HCT116 (cell line): ENCODE results near the gene MMEL1. TPM values are rescaled to one million over a fixed set of nuclear protein-coding genes. Genes with fewer than 3 reads are reported as not detected.

Experiments used
- ATAC-seq: fragments of 200-7000 bp; cut with Tn5 transposase; 2 replicates; pipeline ENCODE4 v1.9.1; 2020; ENCODE audit warnings: mild to moderate bottlenecking, moderate library complexity
- BruUV-seq: library from RNA; stranded (reverse); fragments of 400-500 nt; replicated peaks from 2 replicates; lab custom pipeline; 2021; lab: Mats Ljungman, UMichigan
- CTCF ChIA-PET: fragments of 300-600 bp; sonication (Branson Sonifier 250); formaldehyde crosslinking; loops from one replicate; lab custom pipeline; 2021; ENCODE audit warnings: antibody characterized with exemption; lab: Charles Lee
- POLR2A ChIA-PET: fragments of 300-600, 350-600 bp; sonication (Branson Sonifier 250); formaldehyde crosslinking; loops from one replicate; lab custom pipeline; 2021; ENCODE audit warnings: antibody characterized with exemption; lab: Charles Lee
- RAD21 ChIA-PET, 2 experiments: fragments of 300-600 bp; sonication (Branson Sonifier 250); formaldehyde crosslinking; loops; one replicate each; lab custom pipeline; 2023; ENCODE audit warnings: low total read pairs in 2 of 2; ENCODE audit not compliant: uncharacterized antibody in 2 of 2, unreplicated experiment in 2 of 2, low non-redundant PET in 1 of 2; lab: Charles Lee
- DNase-seq: peaks from one replicate; pipeline ENCODE4 v3.0.0-alpha.2; 2010; ENCODE audit warnings: low read depth, low spot score
- H2AFZ ChIP-seq: fragments of 200-600 bp; shearing (Covaris generic), sonication (generic); 2 replicates; pipeline ENCODE4 v1.6.1; 2017; ENCODE audit warnings: low read depth, mixed run types, mixed read lengths, antibody characterized with exemption, low read length; ENCODE audit not compliant: poor library complexity, severe bottlenecking
- H3K27ac ChIP-seq: 2 replicates; pipeline ENCODE4 v1.5.1; 2012; ENCODE audit warnings: low read depth, low read length
- H3K27me3 ChIP-seq: fragments of 200-600 bp; sonication (generic); 2 replicates; pipeline ENCODE4 v1.6.1; 2016; ENCODE audit warnings: mixed run types, low read length, mixed read lengths; ENCODE audit not compliant: insufficient read depth
- H3K36me3 ChIP-seq, 2 experiments: fragments of 200-500 bp in 1 of 2; fragments of 200-600 bp in 1 of 2; sonication (Bioruptor generic) in 1 of 2; sonication (generic) in 1 of 2; 2 replicates each; pipeline versions ENCODE4 v1.5.1 to v1.6.1; 2014 to 2016; ENCODE audit warnings: low read length in 2 of 2, inconsistent platforms in 1 of 2, mixed read lengths in 1 of 2, mixed run types in 1 of 2; ENCODE audit not compliant: insufficient read depth in 2 of 2, control insufficient read depth in 1 of 2
- H3K4me1 ChIP-seq, 2 experiments: fragments of 200-600 bp in 1 of 2; sonication (generic) in 1 of 2; 2 replicates each; pipeline versions ENCODE4 v1.5.1 to v1.6.1; 2012 to 2017; ENCODE audit warnings: low read length in 2 of 2, inconsistent platforms in 1 of 2, mild to moderate bottlenecking in 1 of 2, mixed read lengths in 1 of 2, mixed run types in 1 of 2, moderate library complexity in 1 of 2; ENCODE audit not compliant: insufficient read depth in 2 of 2, control insufficient read depth in 1 of 2
- H3K4me2 ChIP-seq: fragments of 200-600 bp; sonication (generic); 2 replicates; pipeline ENCODE4 v1.6.1; 2017; ENCODE audit warnings: mixed run types, low read length, mixed read lengths
- H3K4me3 ChIP-seq, 2 experiments: fragments of 200-600 bp in 1 of 2; sonication (generic) in 1 of 2; replicated peaks in 1 of 2; 2 replicates each; pipeline ENCODE4 v1.5.1; 2011 to 2016; ENCODE audit warnings: low read length in 2 of 2, control low read depth in 1 of 2, low read depth in 1 of 2, mild to moderate bottlenecking in 1 of 2, mixed read lengths in 1 of 2, mixed run types in 1 of 2
- H3K79me2 ChIP-seq: fragments of 200-600 bp; sonication (generic); 2 replicates; pipeline ENCODE4 v1.6.1; 2017; ENCODE audit warnings: mild to moderate bottlenecking, mixed run types, low read length, moderate library complexity, mixed read lengths; ENCODE audit not compliant: insufficient read depth
- H3K9ac ChIP-seq: fragments of 200-600 bp; sonication (generic); 2 replicates; pipeline ENCODE4 v1.6.1; 2016; ENCODE audit warnings: low read length, mixed read lengths
- H3K9me2 ChIP-seq: fragments of 200-600 bp; sonication (generic), shearing (Covaris generic); 2 replicates; pipeline ENCODE4 v1.6.1; 2017; ENCODE audit warnings: mixed run types, mild to moderate bottlenecking, moderate library complexity; ENCODE audit not compliant: insufficient read depth
- H3K9me3 ChIP-seq, 2 experiments: fragments of 200-500 bp in 1 of 2; fragments of 200-600 bp in 1 of 2; sonication (Bioruptor generic) in 1 of 2; sonication (generic) in 1 of 2; 2 replicates each; pipeline ENCODE4 v1.6.1; 2014 to 2017; ENCODE audit warnings: low read length in 2 of 2, mixed read lengths in 2 of 2, inconsistent platforms in 1 of 2, low read depth in 1 of 2, mild to moderate bottlenecking in 1 of 2, mixed run types in 1 of 2, moderate library complexity in 1 of 2; ENCODE audit not compliant: control insufficient read depth in 1 of 2, insufficient read depth in 1 of 2
- H4K20me1 ChIP-seq: fragments of 200-600 bp; sonication (generic), shearing (Covaris generic); 2 replicates; pipeline ENCODE4 v1.6.1; 2017; ENCODE audit warnings: mixed run types, mild to moderate bottlenecking, moderate library complexity; ENCODE audit not compliant: insufficient read depth
- ATF3 ChIP-seq: IDR thresholded peaks from 2 replicates; pipeline ENCODE4 v1.6.1; 2012
- CBX3 ChIP-seq: IDR thresholded peaks from 2 replicates; pipeline ENCODE4 v1.6.1; 2012; ENCODE audit warnings: low read depth
- CEBPB ChIP-seq: IDR thresholded peaks from 2 replicates; pipeline ENCODE4 v1.6.1; 2012; ENCODE audit warnings: low read depth
- CTCF ChIP-seq, 3 experiments: fragments of 200-600 bp in 1 of 3; sonication (generic) in 1 of 3; IDR thresholded peaks in 2 of 3; conservative IDR thresholded peaks in 1 of 3; 2 replicates each; pipeline ENCODE4 v1.5.1; 2012 to 2017; ENCODE audit warnings: low read depth in 2 of 3, low read length in 2 of 3, antibody characterized with exemption in 1 of 3, borderline replicate concordance in 1 of 3, control low read depth in 1 of 3, mild to moderate bottlenecking in 1 of 3, mixed read lengths in 1 of 3, mixed run types in 1 of 3, moderate library complexity in 1 of 3; ENCODE audit not compliant: insufficient read depth in 1 of 3
- ELF1 ChIP-seq: IDR thresholded peaks from 2 replicates; pipeline ENCODE4 v1.6.1; 2012; ENCODE audit warnings: low read depth, borderline replicate concordance
- EZH2phosphoT487 ChIP-seq: fragments of 200-600 bp; IDR thresholded peaks from 2 replicates; pipeline ENCODE4 v1.6.1; 2018; ENCODE audit warnings: antibody characterized with exemption, borderline replicate concordance
- FOSL1 ChIP-seq: IDR thresholded peaks from 2 replicates; pipeline ENCODE4 v1.6.1; 2012; ENCODE audit warnings: low read depth
- JUND ChIP-seq: IDR thresholded peaks from 2 replicates; pipeline ENCODE4 v1.6.1; 2012
- MAX ChIP-seq: IDR thresholded peaks from 2 replicates; pipeline ENCODE4 v1.6.1; 2012
- POLR2A ChIP-seq: IDR thresholded peaks from 2 replicates; pipeline ENCODE4 v1.7.0; 2011; ENCODE audit warnings: borderline replicate concordance; ENCODE audit not compliant: insufficient read depth, insufficient read length; ENCODE audit errors: extremely low read depth
- POLR2AphosphoS5 ChIP-seq: IDR thresholded peaks from 2 replicates; pipeline ENCODE4 v1.6.1; 2011; ENCODE audit warnings: mild to moderate bottlenecking, low read depth, low read length, moderate library complexity
- RAD21 ChIP-seq: IDR thresholded peaks from 2 replicates; pipeline ENCODE4 v1.6.1; 2012; ENCODE audit warnings: low read depth, mild to moderate bottlenecking
- REST ChIP-seq: IDR thresholded peaks from 2 replicates; pipeline ENCODE4 v1.6.1; 2012; ENCODE audit warnings: low read depth
- SIN3A ChIP-seq: IDR thresholded peaks from 2 replicates; pipeline ENCODE4 v1.6.1; 2012; ENCODE audit warnings: low read depth
- SP1 ChIP-seq: IDR thresholded peaks from 2 replicates; pipeline ENCODE4 v1.6.1; 2012; ENCODE audit warnings: low read depth
- TCF7L2 ChIP-seq: IDR thresholded peaks from 2 replicates; pipeline ENCODE4 v1.7.0; 2011; ENCODE audit warnings: borderline replicate concordance, inconsistent platforms; ENCODE audit not compliant: insufficient read depth, insufficient read length; ENCODE audit errors: extremely low read depth
- YY1 ChIP-seq: IDR thresholded peaks from 2 replicates; pipeline ENCODE4 v1.6.1; 2011; ENCODE audit warnings: low read length, low read depth, moderate library complexity, mild to moderate bottlenecking; ENCODE audit not compliant: insufficient replicate concordance; ENCODE audit errors: extremely low read depth
- ZBTB33 ChIP-seq: IDR thresholded peaks from 2 replicates; pipeline ENCODE4 v1.6.1; 2011; ENCODE audit warnings: mild to moderate bottlenecking, low read length, moderate library complexity; ENCODE audit not compliant: insufficient replicate concordance; ENCODE audit errors: extremely low read depth
- ZNF274 ChIP-seq: fragments of 200-500 bp; sonication (Bioruptor generic); IDR thresholded peaks from 2 replicates; pipeline ENCODE4 v1.6.1; 2014; ENCODE audit warnings: mild to moderate bottlenecking, low read depth, low read length, inconsistent platforms
- intact Hi-C: fragments of 100-400 bp; cut with micrococcal nuclease; formaldehyde crosslinking; loops from 2 replicates; pipeline ENCODE4 v1.10.0; 2022
- total RNA-seq: library from RNA; stranded (reverse); gene quantifications from one replicate; pipeline ENCODE4 v1.2.1, GENCODE V29; 2021; ENCODE audit not compliant: unreplicated experiment

Gene MMEL1
- total RNA-seq, 1 experiment from 2014 or later = 2.7 TPM

GRCh38 chr1:2566101-2567045, 66.4 kb downstream of the MMEL1 start:
- Histone ChIP-seq H2AFZ (no peak overlapping the region), H3K9me2 (no peaks in the 10 kb centered on the region), H3K9me3 (no peaks in the 10 kb centered on the region), H3K4me2 (no peak overlapping the region), H3K4me1 (no peaks in the 10 kb centered on the region)
- BruUV-seq = no TSS peak
- ATAC-seq = no peak
- POLR2A ChIA-PET = no interaction called here
- TF ChIP-seq TCF7L2 = no peak
- no peak for TF ChIP-seq REST
- TF ChIP-seq ATF3 = no peak
- no peak for TF ChIP-seq YY1
- no peak for TF ChIP-seq CBX3
- no peak for TF ChIP-seq POLR2AphosphoS5
- no peak for TF ChIP-seq SIN3A
- TF ChIP-seq ELF1 = no peak
- TF ChIP-seq CEBPB = no peak
- TF ChIP-seq RAD21 = no peak
- TF ChIP-seq ZNF274 = no peak
- TF ChIP-seq MAX = no peak
- no peak for TF ChIP-seq CTCF (IDR thresholded peaks at IDR 0.05 in 2 of 3, conservative IDR thresholded peaks at IDR 0.05 in 1 of 3; ENCODE audit: borderline replicate concordance in 1 of 3, insufficient read depth in 1 of 3, low read depth in 2 of 3, low read length in 2 of 3)
- no peak for TF ChIP-seq ZBTB33
- TF ChIP-seq POLR2A = no peak
- no peak for TF ChIP-seq JUND
- TF ChIP-seq SP1 = no peak
- no peak for TF ChIP-seq FOSL1
- TF ChIP-seq EZH2phosphoT487 = no peak
- TF ChIP-seq, all 23 proteins: peak for 0
- ChIA-PET CTCF (no interaction called here), RAD21 (no interaction called here)
- Histone ChIP-seq H3K27ac (no peak overlapping the region), H3K9ac (no peak overlapping the region), H3K79me2 (no peaks in the 10 kb centered on the region), H3K27me3 (no peaks in the 10 kb centered on the region), H3K4me3 (no peak overlapping the region), H3K36me3 (no peaks in the 10 kb centered on the region), H4K20me1 (no peaks in the 10 kb centered on the region)
- intact Hi-C loops = no loop called here
- DNase-seq = no peak
